HG03280 (cell line): ENCODE results near the gene LRRC4C.

Source experiments
- ATAC-seq: cut with Tn5 transposase; IDR thresholded peaks from one replicate; pipeline ENCODE4 v1.9.1; 2021; ENCODE audit warnings: mild to moderate bottlenecking, moderate library complexity; ENCODE audit not compliant: unreplicated experiment

The LRRC4C gene

DNA sequence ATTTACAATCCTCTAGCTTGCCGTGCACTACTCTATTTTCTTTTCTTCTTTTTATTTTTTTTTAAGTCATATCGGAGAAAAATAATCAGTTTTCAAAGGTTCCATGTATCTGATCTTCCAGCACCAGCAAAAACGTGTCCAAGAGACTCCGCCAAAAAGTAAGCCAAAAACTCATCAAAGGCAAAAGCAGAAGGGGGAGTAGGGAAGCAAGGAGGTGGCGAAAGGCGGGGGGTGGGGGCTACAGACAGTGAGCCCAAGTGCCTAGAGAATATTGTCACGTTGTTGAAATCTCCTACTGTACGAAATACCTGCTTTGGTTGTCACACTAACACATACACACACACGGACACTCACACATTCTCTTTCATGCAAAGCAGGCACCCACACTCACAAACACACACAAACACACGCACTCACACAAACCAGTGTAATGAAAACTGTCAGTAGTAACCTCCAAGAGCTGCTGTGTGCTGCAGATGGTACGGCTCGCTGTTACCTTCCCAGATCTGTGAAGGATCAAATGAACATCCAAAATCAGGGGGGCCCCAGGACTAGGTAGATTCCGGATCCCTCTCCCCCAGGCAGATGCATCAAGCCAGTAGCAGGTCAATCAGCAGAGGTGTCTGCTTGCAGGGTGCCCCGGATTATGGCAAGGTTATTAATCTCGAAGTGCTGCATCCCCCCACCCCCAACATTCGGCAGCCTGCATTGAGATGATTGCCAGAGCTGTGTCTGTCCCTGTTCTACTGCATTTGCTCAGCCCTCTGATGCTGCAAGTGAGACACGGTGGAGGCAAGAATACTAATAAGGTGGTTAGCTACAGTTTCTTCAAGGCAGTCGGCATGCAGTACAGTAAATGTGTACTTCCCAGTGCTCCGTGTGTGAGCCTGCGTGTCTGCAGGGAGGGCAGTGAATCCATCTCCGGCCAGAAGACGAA is at the start of gene LRRC4C:
TSS of gene LRRC4C (minus strand) at position 188 of the 937 bp plus-strand sequence.
- no peak for ATAC-seq

DNA sequence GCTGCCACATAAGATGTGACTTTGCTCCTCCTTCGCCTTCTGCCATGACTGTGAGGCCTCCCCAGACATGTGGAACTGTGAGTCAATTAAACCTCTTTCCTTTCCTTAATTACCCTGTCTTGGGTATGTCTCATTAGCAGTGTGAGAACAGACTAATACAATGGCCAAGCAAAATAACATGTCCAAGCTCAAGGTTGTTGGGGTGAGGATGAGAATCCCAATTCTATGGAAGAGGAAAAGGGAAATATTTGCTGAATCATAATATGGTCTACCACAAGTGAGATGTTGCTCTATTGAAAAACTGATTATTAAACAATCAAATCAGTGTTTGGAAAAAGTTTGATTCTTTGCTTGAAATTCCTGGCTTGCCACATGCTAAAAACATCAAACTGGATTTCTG is 48.7 kb upstream of the LRRC4C start:
- ATAC-seq, result no peak

DNA sequence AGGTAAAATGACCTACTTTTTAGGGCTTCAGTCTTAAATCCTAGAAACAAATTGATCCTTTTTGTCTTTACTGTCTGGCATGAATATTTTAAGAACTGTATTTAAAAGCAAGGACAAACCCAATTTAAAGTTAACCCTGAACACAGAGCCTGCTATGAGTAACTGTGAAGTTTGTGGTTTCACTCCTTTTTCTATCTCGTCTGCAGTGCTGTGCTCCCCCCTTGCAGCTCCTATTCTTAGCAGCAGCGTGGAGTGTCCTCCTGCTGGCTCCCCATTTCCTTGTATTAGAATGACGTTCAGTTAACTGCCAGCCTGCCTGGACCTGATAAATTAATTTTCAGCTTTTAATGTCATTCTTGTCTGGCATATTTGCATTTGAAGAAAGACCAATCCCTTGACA is 40.0 kb upstream of the LRRC4C start:
- no peak for ATAC-seq

DNA sequence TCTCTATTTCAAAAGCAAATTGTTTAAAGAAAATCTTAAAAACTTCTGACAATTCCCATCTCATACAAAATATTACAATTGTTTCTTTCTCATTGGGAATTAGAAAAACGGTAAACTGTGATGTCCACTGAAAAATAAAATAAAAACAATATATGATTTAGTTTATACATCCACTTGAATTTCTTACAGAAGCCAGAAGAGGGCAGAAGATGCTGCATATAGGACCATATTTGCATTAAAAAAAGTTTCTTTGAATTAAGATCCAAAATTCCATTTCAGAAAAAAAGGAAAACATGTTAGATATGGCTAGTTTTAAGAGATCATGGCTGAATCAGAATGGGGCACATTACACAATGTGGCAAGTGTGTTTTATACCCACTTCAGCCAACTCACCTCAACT is 39.3 kb upstream of the LRRC4C start:
- no peak for ATAC-seq

DNA sequence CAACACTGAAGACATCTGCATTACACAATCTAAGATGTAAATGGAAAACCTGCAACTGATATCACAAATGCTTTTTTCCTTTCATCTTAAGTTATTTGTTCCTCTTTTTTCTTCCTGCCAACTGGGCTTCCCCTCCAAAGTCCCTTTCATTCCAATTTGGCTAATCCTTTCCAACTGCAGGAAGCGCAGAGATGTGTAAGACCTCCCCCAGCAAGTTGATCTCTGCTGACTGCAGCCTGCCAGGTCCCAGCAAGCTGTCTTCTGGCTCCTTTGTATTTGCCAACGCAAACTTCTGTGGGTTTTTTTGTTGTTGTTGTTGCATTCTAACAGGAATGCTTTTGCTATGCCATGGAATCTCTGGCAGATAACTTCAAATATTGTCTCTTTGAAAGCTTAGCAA is 38.5 kb upstream of the LRRC4C start:
- no peak for ATAC-seq

DNA sequence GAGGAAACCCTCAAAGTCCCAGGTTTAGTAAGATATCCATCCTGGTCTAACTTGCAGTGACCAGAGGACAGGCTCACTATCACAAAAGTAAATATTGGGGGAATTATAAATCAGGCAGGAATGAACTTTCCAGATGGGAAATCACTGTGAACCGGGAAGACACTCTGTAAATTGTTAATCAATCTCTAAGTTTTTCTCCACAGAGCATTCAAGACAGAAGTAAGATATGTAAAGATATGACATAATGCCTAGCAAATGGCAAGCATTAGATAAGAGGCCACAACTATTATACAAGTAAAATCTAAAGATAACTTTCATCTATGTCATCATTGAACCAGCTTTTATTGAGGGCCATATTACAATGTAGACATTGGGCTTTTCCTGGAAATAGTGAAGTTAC is 35.3 kb upstream of the LRRC4C start:
- no peak for ATAC-seq

DNA sequence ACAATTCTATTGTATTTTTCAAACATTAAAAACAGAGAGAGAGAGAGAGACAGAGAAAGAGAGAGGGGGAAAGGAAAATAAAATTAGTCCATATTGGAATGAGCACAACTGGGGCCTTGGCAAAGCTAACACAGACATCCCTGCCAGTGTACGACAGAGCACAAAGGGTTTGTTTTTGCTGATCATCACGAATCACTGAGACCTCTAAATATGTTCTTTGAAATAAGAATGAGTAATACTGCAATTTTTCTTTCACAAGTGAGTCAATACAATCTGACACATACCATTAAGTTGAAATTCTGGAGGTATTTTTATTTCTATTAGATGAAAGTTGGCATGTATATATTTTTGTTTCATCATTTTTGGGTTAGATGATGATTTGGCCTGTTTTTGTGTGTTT is 27.0 kb upstream of the LRRC4C start:
- ATAC-seq, result no peak

DNA sequence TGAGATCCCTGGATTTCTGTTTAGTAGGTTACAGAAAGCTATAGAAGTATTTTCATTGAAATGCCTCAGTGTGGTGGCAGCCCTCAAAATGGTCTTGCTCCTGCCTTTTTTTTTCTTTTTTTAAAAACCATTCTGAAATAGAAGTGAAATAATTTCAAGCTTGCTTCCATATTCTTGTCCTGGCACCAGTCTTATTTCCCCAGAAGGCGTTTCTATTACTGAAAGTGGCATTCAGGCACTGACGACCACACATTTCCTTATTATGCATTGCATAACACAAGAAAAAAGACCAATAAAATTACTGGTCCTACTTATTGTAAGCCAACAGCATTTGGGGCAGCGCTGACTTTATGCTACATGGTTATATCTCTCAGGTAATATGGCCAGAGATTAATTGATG is 24.5 kb upstream of the LRRC4C start:
- no peak for ATAC-seq

DNA sequence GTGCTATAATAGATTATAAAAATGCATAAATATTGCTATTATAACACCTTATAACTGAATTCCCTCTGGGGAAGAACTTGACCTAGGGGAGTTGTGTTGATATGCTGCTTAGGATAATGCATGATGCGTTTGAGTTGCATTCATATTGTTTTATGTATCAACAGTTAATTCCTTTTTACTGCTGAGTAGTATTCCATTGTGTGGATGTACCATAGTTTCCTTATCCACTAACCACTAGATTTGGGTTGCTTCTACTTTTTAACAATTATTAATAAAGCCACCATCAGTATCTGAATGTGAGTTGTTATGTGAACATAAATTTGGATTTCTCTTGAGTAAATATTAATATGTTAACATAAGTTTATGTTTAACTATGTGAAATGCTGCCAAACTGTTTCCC is 19.7 kb upstream of the LRRC4C start:
- no peak for ATAC-seq

DNA sequence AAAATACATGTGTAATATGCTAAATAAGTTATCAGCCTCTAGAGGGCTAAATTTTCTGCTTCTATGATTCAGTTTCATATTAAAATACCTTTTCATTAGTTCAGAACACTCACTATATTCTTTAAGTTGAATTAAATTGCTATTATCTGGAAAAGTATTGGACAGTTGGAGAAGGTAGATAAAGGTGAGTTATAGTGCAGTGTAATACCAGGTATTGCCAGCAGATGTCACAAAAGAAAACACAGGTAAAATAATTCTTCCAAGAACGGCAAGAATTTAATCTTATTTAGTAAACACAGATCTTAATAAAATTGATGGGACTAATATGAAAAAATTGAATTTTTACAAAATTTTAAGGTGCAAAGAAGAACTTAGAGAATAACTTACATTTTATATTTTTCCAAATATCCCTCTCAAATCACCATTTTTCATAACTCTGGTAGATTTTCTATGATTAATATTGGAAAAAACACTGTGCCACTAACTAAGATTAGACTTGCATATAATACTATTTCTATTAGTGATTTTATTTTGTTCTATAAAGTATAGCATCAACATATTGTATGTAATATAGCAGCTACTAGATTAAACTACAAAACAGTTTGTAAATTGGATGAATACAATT is 1.7 kb upstream of the LRRC4C start:
- no peak for ATAC-seq

DNA sequence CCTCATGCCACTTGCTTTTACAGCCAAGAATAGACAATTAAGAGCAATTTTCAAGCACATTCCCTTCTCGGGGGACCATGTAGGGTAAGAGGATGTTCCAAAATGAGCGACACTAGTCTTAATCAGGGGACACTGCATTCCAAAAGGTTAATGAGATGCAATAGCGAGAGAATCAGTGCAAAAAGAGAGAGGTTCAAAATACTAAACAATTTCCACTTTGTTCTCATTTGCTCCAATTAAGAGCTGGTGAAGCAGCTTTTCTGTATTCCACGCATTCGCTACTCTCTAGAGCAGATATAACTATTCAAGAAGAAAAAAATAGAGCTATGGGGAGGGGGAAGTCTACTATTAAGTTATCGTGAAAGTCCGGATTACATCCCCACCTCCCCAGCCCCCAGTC is 811 bp downstream of the LRRC4C start:
- no peak for ATAC-seq

DNA sequence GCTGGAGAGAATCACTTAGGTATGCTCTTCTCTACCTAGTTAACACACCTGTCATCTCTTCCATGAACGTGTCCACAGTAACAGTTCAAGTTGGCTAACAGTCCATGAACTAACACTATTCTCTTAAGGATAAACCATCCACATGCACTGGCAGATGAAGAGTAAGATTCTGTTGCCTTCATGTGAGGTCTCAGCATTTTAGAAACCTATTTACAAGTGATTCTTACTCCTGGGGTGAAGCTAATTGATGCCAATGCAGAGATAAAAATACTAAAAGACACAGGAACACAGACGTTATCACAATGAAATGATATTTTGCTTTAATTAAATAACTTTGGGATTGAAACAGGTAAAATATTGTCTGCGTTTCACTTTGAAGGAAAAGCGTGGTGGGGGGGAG is 1.3 kb downstream of the LRRC4C start:
- ATAC-seq, result no peak

DNA sequence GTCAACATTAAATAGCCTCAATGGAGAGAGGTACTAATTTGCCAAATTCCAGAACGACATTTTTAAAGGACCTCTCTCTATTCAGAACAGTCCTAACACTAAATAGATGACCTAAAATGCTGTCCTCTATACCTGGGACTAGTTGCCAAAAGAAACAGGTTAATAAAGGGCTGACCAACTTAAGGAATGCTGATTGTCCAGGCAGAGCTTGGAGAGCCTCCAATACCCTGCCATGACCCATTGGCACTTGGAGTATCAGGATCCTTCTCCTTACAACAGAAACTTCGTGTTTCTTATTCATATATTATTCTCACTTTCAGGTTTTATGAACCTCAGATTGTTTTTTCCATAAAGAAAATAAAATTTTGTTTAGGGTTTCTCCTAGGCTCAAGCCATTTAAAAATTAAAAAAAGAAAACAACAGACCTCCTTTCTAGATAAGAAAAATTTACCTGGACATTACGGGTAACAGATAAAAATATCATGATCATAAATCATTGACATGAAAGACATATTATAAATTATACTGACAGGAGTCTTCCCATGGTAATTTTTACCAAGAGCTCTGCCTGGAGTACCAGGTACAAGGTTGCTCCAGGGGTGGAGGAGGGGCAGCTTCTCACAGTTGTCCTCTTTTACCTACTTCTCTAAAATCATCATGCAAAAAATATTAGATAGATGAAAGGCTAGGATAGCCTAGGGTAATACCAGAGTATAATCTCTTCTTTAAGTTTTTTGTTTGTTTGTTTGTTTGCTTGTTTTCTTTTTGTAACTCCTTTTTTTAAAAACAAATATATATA is 2.0 kb downstream of the LRRC4C start:
- no peak for ATAC-seq

DNA sequence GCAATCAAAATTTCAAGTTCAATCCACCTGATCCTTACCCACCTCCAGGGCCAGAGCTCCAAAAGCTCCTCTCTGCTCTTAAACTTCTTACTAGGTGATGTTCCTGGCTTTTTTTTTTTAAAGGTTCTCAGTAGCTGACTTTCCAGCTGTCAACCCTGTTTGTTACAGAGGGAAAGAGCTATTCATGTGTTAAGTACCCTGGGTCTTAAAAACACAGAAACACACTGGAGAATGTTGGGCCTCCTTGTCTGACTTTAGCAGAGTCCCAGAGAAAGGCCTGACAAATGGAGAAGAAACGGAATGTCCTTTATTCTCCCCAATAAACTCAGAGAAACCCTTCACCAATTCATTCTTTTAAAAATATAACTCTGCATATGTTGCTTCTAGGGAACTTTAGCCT is 3.2 kb downstream of the LRRC4C start:
- no peak for ATAC-seq

DNA sequence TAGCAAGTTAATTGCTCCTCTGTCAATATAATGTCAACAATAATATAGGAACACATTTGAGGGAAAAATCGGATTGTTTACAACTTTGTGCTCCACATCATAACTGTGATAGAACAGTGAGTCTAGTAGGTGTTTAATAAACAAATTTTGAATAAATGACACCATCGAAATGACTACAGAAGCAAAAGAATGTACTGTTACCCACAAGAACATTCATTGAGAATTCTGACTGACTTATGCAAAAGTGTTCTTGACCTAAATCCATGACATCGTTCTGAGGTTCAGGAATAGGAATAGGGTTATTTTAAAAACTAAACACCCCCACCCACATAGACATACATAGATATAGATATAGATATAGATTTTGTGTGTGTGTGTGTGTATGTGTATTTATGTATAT is 8.4 kb downstream of the LRRC4C start:
- ATAC-seq, result no peak

DNA sequence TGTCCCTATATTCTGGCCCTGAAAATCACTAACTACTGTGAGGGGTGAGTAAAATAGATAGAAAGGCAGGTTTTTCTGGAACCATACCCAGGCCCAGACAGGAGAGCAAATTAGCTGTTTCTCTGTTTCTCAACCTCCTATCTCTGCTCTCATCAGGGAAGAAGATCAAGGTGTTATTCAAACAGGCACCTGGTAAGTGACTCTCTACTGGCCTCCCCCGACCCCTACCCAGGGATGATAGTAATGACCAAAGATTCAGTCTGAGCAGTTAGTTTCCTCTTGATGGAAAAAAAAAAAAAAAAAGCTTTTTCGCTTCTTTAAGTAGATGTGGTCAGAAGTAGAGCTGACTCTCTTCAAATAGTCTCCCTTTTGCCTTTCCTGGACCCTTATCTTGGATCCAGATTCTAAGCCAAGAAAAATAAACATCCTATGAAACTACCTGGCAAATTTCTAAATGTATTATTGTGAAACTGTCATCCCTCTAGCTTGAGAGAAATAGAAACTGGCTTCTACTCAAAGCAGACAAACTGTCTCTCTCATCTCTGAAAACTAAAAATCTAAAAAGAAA is 9.9 kb downstream of the LRRC4C start:
- ATAC-seq, result no peak

DNA sequence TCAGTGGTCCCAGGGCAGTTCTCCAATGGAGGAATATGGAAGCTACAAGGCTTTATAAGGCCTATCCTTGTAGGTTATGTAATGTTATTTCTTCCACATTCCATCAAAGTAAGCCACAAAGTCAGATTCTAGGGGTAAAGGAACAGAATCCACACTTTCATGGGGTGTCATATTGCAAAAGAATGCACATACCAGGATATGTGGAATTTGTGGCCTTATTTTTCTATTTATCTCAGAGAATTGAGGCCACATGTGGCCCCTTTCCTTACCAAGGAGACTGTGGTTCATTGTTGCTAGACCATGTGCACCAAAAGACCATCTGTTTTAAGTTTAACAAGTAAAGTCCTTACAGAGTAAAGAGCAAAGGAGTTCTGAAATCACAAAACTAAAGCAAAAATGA is 12.9 kb downstream of the LRRC4C start:
- ATAC-seq, result no peak

DNA sequence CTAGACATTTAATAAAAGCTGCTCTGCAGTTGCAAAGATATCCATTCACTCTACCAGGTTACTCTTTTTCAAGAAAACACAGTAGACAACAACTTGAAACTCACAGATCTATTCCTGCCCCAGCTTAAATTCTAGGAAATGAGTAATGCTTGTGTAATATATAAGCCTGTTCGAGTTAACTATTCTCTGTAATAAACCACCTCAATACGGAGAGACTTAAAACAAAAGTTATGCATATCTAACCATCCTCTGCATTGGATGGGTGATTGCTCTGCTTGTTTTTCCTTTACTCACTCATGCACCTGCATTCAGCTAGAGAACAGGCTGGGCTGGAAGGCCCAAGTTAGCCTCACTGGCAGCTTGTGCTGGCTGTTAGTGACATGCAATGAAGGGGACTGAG is 13.3 kb downstream of the LRRC4C start:
- ATAC-seq, result no peak

DNA sequence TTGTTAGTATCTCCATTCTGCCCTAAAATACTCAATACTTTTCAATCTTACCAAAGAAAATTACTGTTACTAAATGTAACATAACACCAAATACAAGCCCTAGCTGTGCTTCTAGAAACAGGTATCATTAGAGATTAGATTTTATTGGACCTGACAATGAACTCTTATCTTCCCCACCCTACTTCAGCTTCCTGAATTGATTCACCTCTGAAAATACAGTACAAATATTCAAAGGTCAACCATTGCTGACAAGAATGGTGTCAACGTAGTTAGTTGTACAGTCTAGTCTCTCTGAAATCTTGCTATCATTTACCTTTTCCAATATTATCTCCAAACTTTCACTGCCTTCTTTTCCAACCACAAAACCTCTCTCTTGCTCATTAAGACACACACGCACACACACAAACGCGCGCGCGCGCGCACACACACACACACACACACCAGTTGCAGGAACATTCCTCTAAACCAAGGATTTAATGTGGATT is 22.4 kb downstream of the LRRC4C start:
- no peak for ATAC-seq

DNA sequence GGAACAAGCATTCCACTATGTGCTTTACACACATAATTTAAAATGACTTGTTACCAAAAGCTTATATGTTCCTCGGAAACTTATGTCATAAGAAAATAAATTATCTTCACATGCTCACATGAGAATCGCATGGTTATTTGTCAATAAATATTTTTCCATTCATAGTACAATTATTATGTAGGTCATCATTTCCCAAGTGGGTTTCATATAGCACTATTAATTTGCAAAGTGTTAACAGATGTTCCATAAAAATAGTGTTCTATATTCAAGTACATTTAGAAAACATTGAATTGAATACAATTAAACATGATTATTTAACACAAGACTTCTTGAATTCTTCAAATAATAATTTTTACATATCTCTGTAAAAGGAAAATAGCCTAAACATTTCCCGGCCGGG is 23.9 kb downstream of the LRRC4C start:
- ATAC-seq, result no peak

DNA sequence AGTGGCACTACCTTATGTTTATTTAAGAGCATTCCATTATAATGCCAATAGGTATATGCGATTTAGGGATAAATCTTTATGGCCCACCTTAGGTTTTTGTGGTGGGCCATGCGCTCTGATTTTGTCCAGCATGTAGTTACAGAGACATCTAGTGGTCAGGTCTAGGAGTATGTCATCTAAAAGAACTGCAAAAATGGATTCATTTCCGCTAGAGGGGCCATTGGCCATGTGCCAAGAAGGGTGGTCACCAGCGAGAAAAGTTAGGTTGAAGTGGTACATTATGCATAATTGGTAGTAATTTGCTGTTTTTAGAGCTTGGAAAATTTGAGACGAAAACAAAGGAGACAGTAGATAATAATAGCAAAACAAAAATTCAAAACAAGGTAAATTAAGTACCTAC is 27.7 kb downstream of the LRRC4C start:
- ATAC-seq, result no peak
